DOHH2 (cell line): ENCODE data around the gene CBX4.

Experiments
- H3F3A ChIP-seq: fragments of 200-600 bp; sonication (generic), shearing (Covaris generic); 2 replicates; pipeline ENCODE4 v1.6.0; 2016; ENCODE audit warnings: antibody characterized with exemption, mild to moderate bottlenecking; ENCODE audit not compliant: control insufficient read depth, insufficient read depth
- H3K27ac ChIP-seq: fragments of 200-600 bp; sonication (generic); 2 replicates; pipeline ENCODE4 v1.5.1; 2014; ENCODE audit warnings: low read depth, mild to moderate bottlenecking, low read length, moderate library complexity
- H3K27me3 ChIP-seq: fragments of 200-600 bp; sonication (generic); 2 replicates; pipeline ENCODE4 v1.6.1; 2014; ENCODE audit warnings: mild to moderate bottlenecking, low read length, mixed read lengths; ENCODE audit not compliant: control insufficient read depth
- H3K36me3 ChIP-seq: fragments of 200-600 bp; sonication (generic); 2 replicates; pipeline ENCODE4 v1.6.1; 2014; ENCODE audit warnings: mild to moderate bottlenecking, low read length, moderate library complexity, mixed read lengths; ENCODE audit not compliant: control insufficient read depth
- H3K4me1 ChIP-seq: fragments of 200-600 bp; sonication (generic); 2 replicates; pipeline ENCODE4 v1.6.1; 2014; ENCODE audit warnings: mild to moderate bottlenecking, low read length, mixed read lengths; ENCODE audit not compliant: control insufficient read depth
- H3K4me2 ChIP-seq: fragments of 200-600 bp; sonication (generic); 2 replicates; pipeline ENCODE4 v1.6.0; 2014; ENCODE audit warnings: mild to moderate bottlenecking, low read length, moderate library complexity
- H3K4me3 ChIP-seq: fragments of 200-600 bp; sonication (generic); 2 replicates; pipeline ENCODE4 v1.5.1; 2014; ENCODE audit warnings: mild to moderate bottlenecking, low read length, mixed read lengths
- H3K79me2 ChIP-seq: fragments of 200-600 bp; sonication (generic); 2 replicates; pipeline ENCODE4 v1.6.1; 2014; ENCODE audit warnings: mild to moderate bottlenecking, low read length, mixed read lengths; ENCODE audit not compliant: control insufficient read depth
- H3K9me2 ChIP-seq: fragments of 200-600 bp; sonication (generic); replicated peaks from 2 replicates; pipeline ENCODE4 v1.6.1; 2014; ENCODE audit warnings: mild to moderate bottlenecking, low read length, mixed read lengths; ENCODE audit not compliant: control insufficient read depth
- H3K9me3 ChIP-seq: fragments of 200-600 bp; sonication (generic); 2 replicates; pipeline ENCODE4 v1.6.1; 2014; ENCODE audit warnings: antibody characterized with exemption, low read length, mixed read lengths; ENCODE audit not compliant: control insufficient read depth, insufficient read depth
- H4K20me1 ChIP-seq: fragments of 200-600 bp; sonication (generic); 2 replicates; pipeline ENCODE4 v1.6.0; 2014; ENCODE audit warnings: low read depth, mild to moderate bottlenecking, antibody characterized with exemption, low read length, moderate library complexity; ENCODE audit not compliant: control insufficient read depth, insufficient read depth
- EZH2phosphoT487 ChIP-seq: fragments of 200-600 bp; sonication (generic); IDR thresholded peaks from 2 replicates; pipeline ENCODE4 v1.6.1; 2017; ENCODE audit warnings: borderline replicate concordance, mild to moderate bottlenecking, antibody characterized with exemption, low read length, moderate library complexity, mixed read lengths
- TF ChIP-seq, protein P1 (sequence below): fragments of 200-600 bp; sonication (generic); IDR thresholded peaks from one replicate; pipeline ENCODE4 v1.5.1; 2014; ENCODE audit warnings: antibody characterized with exemption, mild to moderate bottlenecking, low read depth, low read length; ENCODE audit not compliant: poor library complexity, severe bottlenecking

Gene CBX4

GRCh38 chr17:79794659-79795511, 44.4 kb downstream of the CBX4 start:
- no peak overlapping the region for H3K27ac ChIP-seq
- peaks cover 5% of the 10 kb centered on the region; the same call in 1 of the 2 replicates for H3F3A ChIP-seq
- peaks cover 14% of the 10 kb centered on the region for H3K79me2 ChIP-seq
- no peak overlapping the region for H3K4me2 ChIP-seq
- H4K20me1 ChIP-seq = peaks cover 4% of the 10 kb centered on the region; the same call in 1 of the 2 replicates
- H3K9me2 ChIP-seq = no peaks in the 10 kb centered on the region
- H3K9me3 ChIP-seq = no peaks in the 10 kb centered on the region
- H3K36me3 ChIP-seq = peaks cover 12% of the 10 kb centered on the region; the same call in 1 of the 2 replicates
- H3K27me3 ChIP-seq = peaks cover 46% of the 10 kb centered on the region
- no peak for TF ChIP-seq EZH2phosphoT487
- peaks cover 32% of the 10 kb centered on the region for H3K4me1 ChIP-seq
- H3K4me3 ChIP-seq = no peak overlapping the region

- H3K79me2 ChIP-seq = peaks cover 14% of the 10 kb centered on the region
- H3K4me3 ChIP-seq = no peak overlapping the region
- H3K4me1 ChIP-seq = peaks cover 22% of the 10 kb centered on the region
- TF ChIP-seq, protein P1, sequence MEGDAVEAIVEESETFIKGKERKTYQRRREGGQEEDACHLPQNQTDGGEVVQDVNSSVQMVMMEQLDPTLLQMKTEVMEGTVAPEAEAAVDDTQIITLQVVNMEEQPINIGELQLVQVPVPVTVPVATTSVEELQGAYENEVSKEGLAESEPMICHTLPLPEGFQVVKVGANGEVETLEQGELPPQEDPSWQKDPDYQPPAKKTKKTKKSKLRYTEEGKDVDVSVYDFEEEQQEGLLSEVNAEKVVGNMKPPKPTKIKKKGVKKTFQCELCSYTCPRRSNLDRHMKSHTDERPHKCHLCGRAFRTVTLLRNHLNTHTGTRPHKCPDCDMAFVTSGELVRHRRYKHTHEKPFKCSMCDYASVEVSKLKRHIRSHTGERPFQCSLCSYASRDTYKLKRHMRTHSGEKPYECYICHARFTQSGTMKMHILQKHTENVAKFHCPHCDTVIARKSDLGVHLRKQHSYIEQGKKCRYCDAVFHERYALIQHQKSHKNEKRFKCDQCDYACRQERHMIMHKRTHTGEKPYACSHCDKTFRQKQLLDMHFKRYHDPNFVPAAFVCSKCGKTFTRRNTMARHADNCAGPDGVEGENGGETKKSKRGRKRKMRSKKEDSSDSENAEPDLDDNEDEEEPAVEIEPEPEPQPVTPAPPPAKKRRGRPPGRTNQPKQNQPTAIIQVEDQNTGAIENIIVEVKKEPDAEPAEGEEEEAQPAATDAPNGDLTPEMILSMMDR = no peak
- no peak for TF ChIP-seq EZH2phosphoT487
- H3K9me3 ChIP-seq = no peaks in the 10 kb centered on the region
- peaks cover 12% of the 10 kb centered on the region; the same call in 1 of the 2 replicates for H3K36me3 ChIP-seq
- no peak overlapping the region for H3K27ac ChIP-seq
- no peaks in the 10 kb centered on the region for H3K9me2 ChIP-seq
- peaks cover 4% of the 10 kb centered on the region; the same call in 1 of the 2 replicates for H4K20me1 ChIP-seq
- no peak overlapping the region for H3K4me2 ChIP-seq
- H3F3A ChIP-seq = no peaks in the 10 kb centered on the region
- peaks cover 36% of the 10 kb centered on the region for H3K27me3 ChIP-seq
Observed at GRCh38 chr17:79793924-79794304, 45.3 kb downstream of the CBX4 start.

DNA sequence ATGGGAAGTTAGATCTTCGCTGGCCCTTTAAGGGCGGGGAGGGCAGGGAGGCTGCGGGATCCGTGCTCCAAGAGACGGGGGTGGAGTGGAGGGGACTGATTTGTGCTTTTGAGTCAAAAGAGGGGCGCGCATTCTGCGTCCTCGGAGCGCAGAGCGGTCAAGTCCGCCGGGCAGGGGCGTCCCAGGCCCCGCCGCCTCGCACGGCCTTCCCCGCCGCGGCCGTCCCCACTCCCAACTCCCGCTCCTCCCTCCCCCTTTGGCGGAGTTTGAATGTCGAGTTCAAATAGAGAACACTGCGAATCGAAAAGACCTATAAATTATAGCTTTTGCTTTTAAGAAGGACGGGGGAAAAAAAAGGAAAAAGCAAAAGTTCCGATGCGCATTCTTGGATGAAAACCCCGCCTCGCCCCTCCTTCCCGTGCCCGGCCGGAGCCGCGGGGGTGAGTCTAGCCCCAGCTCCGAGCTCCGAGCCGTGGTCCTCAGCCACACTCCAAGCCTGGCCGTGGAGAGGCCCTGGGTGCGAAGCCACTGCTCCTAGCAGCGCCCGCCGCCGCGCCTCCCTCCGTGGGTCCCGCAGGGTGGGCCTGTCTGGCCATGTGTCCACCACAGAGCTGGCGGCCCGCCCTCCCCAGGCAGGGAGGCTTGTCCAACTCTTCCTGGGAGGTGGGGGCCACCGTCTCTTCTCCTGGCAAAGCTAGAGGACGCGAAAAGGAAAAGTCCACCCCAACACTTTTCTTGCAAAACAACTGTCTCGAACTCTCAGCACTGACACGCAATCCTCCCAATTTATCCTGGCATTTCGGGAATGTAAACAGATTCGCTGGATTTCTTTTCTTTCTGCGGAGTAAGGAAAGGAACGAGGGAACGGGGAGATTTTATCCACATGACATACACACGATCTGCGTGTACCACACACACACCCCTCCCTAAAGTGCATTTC, 46.0 kb downstream of the CBX4 start:
- no peak overlapping the region for H3K27ac ChIP-seq
- no peak overlapping the region for H3K4me2 ChIP-seq
- peaks cover 12% of the 10 kb centered on the region; the same call in 1 of the 2 replicates for H3K36me3 ChIP-seq
- no peaks in the 10 kb centered on the region for H3K9me2 ChIP-seq
- H3K4me1 ChIP-seq = peaks cover 16% of the 10 kb centered on the region
- TF ChIP-seq, protein P1 = no peak
- no peak for TF ChIP-seq EZH2phosphoT487
- no peak overlapping the region for H3K4me3 ChIP-seq
- H4K20me1 ChIP-seq = peaks cover 4% of the 10 kb centered on the region; the same call in 1 of the 2 replicates
- no peaks in the 10 kb centered on the region for H3F3A ChIP-seq
- H3K27me3 ChIP-seq = peaks cover 30% of the 10 kb centered on the region
- H3K79me2 ChIP-seq = peaks cover 14% of the 10 kb centered on the region
- H3K9me3 ChIP-seq = no peaks in the 10 kb centered on the region
